ENCODE results near the gene KCND3. TPM values are rescaled to one million over a fixed set of nuclear protein-coding genes. Genes with fewer than 3 reads are reported as not detected.

KCND3 gene
- total RNA-seq, 4 donors from 2014 or later: 1.4 to 3.5 (median 3.0) TPM

- H3K4me3 ChIP-seq: no peak overlapping the region
- DNase-seq: no peak
- no peaks in the 10 kb centered on the region for H3K36me3 ChIP-seq
- peaks cover 0 to 15% (median 14%) of the 10 kb centered on the region in 4 donors for H3K4me1 ChIP-seq
- 48 to 51% methylated on average over 2 of the region's 2 CpGs for WGBS, 2 donors (ENCODE audit: low coverage in 1 of 2)
- no peak overlapping the region for H3K27ac ChIP-seq
- no peaks in the 10 kb centered on the region for H3K9me3 ChIP-seq
- H3K27me3 ChIP-seq: no peaks in the 10 kb centered on the region
- intact Hi-C loops (cut with DNase I; ENCODE audit: low total_unique reads): loop anchor here (10.0 kb wide), 1 partner anchor 247 kb away; the partner anchor contains the start of genes ADORA3 and TMIGD3
- TF ChIP-seq POLR2AphosphoS5 (IDR thresholded peaks at IDR 0.05): no peak
- TF ChIP-seq, protein P1, sequence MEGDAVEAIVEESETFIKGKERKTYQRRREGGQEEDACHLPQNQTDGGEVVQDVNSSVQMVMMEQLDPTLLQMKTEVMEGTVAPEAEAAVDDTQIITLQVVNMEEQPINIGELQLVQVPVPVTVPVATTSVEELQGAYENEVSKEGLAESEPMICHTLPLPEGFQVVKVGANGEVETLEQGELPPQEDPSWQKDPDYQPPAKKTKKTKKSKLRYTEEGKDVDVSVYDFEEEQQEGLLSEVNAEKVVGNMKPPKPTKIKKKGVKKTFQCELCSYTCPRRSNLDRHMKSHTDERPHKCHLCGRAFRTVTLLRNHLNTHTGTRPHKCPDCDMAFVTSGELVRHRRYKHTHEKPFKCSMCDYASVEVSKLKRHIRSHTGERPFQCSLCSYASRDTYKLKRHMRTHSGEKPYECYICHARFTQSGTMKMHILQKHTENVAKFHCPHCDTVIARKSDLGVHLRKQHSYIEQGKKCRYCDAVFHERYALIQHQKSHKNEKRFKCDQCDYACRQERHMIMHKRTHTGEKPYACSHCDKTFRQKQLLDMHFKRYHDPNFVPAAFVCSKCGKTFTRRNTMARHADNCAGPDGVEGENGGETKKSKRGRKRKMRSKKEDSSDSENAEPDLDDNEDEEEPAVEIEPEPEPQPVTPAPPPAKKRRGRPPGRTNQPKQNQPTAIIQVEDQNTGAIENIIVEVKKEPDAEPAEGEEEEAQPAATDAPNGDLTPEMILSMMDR (IDR thresholded peaks at IDR 0.05): no peak
- no peak for TF ChIP-seq EP300 (IDR thresholded peaks at IDR 0.05; ENCODE audit: low read depth)
- no peak for TF ChIP-seq POLR2A (IDR thresholded peaks at IDR 0.05)
- in situ Hi-C loops (cut with MboI; ENCODE audit: low pct_ligation_motif_present in 1 of 4, low pct_unique_long_range_greater_than_20kb in 1 of 4, low sequenced_read_pairs in 3 of 4): loop anchor here in 3 of 4 donors (10.0 to 25.0 kb wide), 4 partner anchors 237 to 540 kb away; partner anchors contain the start of genes ADORA3 (in 1 of the 3), DENND2D (in 1 of the 3) and TMIGD3 (in 1 of the 3)
Measured at GRCh38 chr1:111751906-111752575, 237.4 kb downstream of the KCND3 start.

DNA sequence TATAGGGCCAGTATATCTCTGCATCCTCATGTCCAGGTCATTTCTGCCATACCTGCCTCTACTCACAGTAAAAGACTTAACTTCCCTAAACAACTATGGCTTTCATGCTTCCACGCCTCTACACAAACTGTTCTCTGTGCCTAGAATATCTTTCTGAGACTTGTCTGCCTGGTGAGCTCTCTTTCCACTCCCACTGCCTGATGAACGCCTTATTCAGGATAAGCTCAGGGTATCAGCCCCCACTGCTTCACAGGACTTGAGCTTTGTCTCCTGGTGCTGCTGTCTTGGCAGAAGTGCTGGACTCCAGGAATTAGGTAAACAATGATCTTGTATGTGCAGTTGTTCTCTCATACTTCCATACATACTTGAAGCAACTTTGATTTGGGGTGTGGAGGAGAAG lies 238.6 kb downstream of the KCND3 start:
- Histone ChIP-seq H3K4me1 (peaks cover 0 to 7% (median 7%) of the 10 kb centered on the region in 4 donors), H3K27ac (peak overlapping the region in 1 of 4 donors; percentile 13), H3K4me3 (no peak overlapping the region), H3K9me3 (no peaks in the 10 kb centered on the region), H3K36me3 (no peaks in the 10 kb centered on the region), H3K27me3 (no peaks in the 10 kb centered on the region)
- in situ Hi-C loops (cut with MboI; ENCODE audit: low pct_ligation_motif_present in 1 of 4, low pct_unique_long_range_greater_than_20kb in 1 of 4, low sequenced_read_pairs in 3 of 4): loop anchor here in 3 of 4 donors (10.0 to 25.0 kb wide), 4 partner anchors 236 to 539 kb away; partner anchors contain the start of genes ADORA3 (in 1 of the 3), DENND2D (in 1 of the 3) and TMIGD3 (in 1 of the 3)
- 74 to 83% methylated on average over 1 to 2 of the region's 2 CpGs for WGBS, 2 donors (ENCODE audit: low coverage in 1 of 2)
- intact Hi-C loops (cut with DNase I; ENCODE audit: low total_unique reads): loop anchor here (10.0 kb wide), 1 partner anchor 246 kb away; the partner anchor contains the start of genes ADORA3 and TMIGD3
- no peak for DNase-seq
- TF ChIP-seq EP300 (IDR thresholded peaks at IDR 0.05; ENCODE audit: low read depth) (no peak), POLR2A (IDR thresholded peaks at IDR 0.05) (no peak), POLR2AphosphoS5 (IDR thresholded peaks at IDR 0.05) (no peak)
- TF ChIP-seq, protein P1 (IDR thresholded peaks at IDR 0.05): no peak

DNA sequence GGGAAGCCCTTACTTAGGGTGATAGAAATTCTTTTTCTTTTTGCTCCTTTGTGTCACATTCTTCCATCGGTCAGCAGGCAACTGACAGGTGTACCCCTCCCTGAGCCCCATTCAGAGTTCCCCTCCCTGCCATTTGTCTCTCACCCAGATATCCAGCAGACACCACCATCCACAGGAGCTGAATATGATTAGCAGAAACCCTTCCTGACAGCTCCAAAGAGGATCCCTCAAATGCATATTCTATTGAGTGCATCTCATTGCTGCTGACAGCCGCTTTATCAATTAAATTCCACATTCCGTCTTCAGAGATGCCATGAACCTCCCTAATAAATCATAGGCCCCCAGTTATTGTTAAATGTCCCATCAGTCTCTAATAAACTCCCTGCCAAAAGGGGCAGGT lies 239.8 kb downstream of the KCND3 start:
- Histone ChIP-seq H3K9me3 (no peaks in the 10 kb centered on the region), H3K36me3 (no peaks in the 10 kb centered on the region), H3K27me3 (no peaks in the 10 kb centered on the region), H3K4me1 (peaks cover 0 to 7% (median 3%) of the 10 kb centered on the region in 4 donors), H3K4me3 (no peak overlapping the region), H3K27ac (no peak overlapping the region)
- WGBS, 2 donors (ENCODE audit: low coverage in 1 of 2): 79 to 81% methylated on average over 3 of the region's 3 CpGs
- TF ChIP-seq, protein P1 (IDR thresholded peaks at IDR 0.05): no peak
- TF ChIP-seq POLR2AphosphoS5 (IDR thresholded peaks at IDR 0.05) (no peak), EP300 (IDR thresholded peaks at IDR 0.05; ENCODE audit: low read depth) (no peak), POLR2A (IDR thresholded peaks at IDR 0.05) (no peak)
- intact Hi-C loops (cut with DNase I; ENCODE audit: low total_unique reads): loop anchor here (10.0 kb wide), 1 partner anchor 245 kb away; the partner anchor contains the start of genes ADORA3 and TMIGD3
- DNase-seq: no peak
- in situ Hi-C loops (cut with MboI; ENCODE audit: low pct_ligation_motif_present in 1 of 4, low pct_unique_long_range_greater_than_20kb in 1 of 4, low sequenced_read_pairs in 3 of 4): loop anchor here (10.0 to 25.0 kb wide), 5 partner anchors 235 to 537 kb away; partner anchors contain the start of genes ADORA3 (in 1 of the 4), DENND2D (in 1 of the 4) and TMIGD3 (in 1 of the 4)

- in situ Hi-C loops (cut with MboI; ENCODE audit: low pct_ligation_motif_present in 1 of 4, low pct_unique_long_range_greater_than_20kb in 1 of 4, low sequenced_read_pairs in 3 of 4): loop anchor here in 1 of 4 donors (25.0 kb wide), 1 partner anchor 261 kb away; no protein-coding TSS in a partner anchor
- 85 to 100% methylated on average over 1 to 4 of the region's 4 CpGs for WGBS, 2 donors (ENCODE audit: low coverage in 1 of 2)
Measured at GRCh38 chr1:111747947-111748346, 241.5 kb downstream of the KCND3 start.

More at GRCh38 chr1:111747947-111748346, 241.5 kb downstream of the KCND3 start:
- TF ChIP-seq POLR2A (IDR thresholded peaks at IDR 0.05) (no peak), POLR2AphosphoS5 (IDR thresholded peaks at IDR 0.05) (no peak), EP300 (IDR thresholded peaks at IDR 0.05; ENCODE audit: low read depth) (no peak)
- TF ChIP-seq, protein P1 (IDR thresholded peaks at IDR 0.05): no peak
- H3K27ac ChIP-seq: no peak overlapping the region
- no peaks in the 10 kb centered on the region for H3K9me3 ChIP-seq
- H3K27me3 ChIP-seq: no peaks in the 10 kb centered on the region
- H3K4me1 ChIP-seq: peaks cover 0 to 4% (median 0%) of the 10 kb centered on the region in 4 donors
- H3K36me3 ChIP-seq: no peaks in the 10 kb centered on the region
- DNase-seq: no peak
- intact Hi-C loops (cut with DNase I; ENCODE audit: low total_unique reads): no loop called here
- H3K4me3 ChIP-seq: no peak overlapping the region
